Hepatic stellate cell (primary cell): ENCODE results near the gene STK32C.

Experiments
- DNase-seq: peaks from one replicate; pipeline ENCODE4 v3.0.0; 2011; ENCODE audit warnings: low spot score

Gene STK32C

GRCh38 chr10:132265890-132266496 is 41.8 kb downstream of the STK32C start:
- DNase-seq = no peak

GRCh38 chr10:132264966-132265889 is 42.5 kb downstream of the STK32C start:
- DNase-seq = no peak

GRCh38 chr10:132264306-132264950 is 43.3 kb downstream of the STK32C start:
- no peak for DNase-seq

- no peak for DNase-seq
Observed at GRCh38 chr10:132263866-132264265, 43.9 kb downstream of the STK32C start.

GRCh38 chr10:132259702-132260482 is 47.9 kb downstream of the STK32C start:
- no peak for DNase-seq

- DNase-seq = no peak
Observed at GRCh38 chr10:132258423-132258822, 49.3 kb downstream of the STK32C start.

GRCh38 chr10:132257907-132258306 is 49.8 kb downstream of the STK32C start:
- DNase-seq = no peak

- DNase-seq = peak; percentile 85
Observed at GRCh38 chr10:132257271-132257670, 50.5 kb downstream of the STK32C start.

GRCh38 chr10:132256866-132257265 is 50.9 kb downstream of the STK32C start:
- DNase-seq = no peak

GRCh38 chr10:132255489-132256344 is 52.0 kb downstream of the STK32C start:
- DNase-seq = no peak

- DNase-seq = no peak
Observed at GRCh38 chr10:132254841-132255240, 52.9 kb downstream of the STK32C start.

- no peak for DNase-seq
Observed at GRCh38 chr10:132253092-132253687, 54.6 kb downstream of the STK32C start.

GRCh38 chr10:132252412-132252811 is 55.3 kb downstream of the STK32C start:
- DNase-seq = no peak

- no peak for DNase-seq
Observed at GRCh38 chr10:132251928-132252327, 55.8 kb downstream of the STK32C start.

- no peak for DNase-seq
Observed at GRCh38 chr10:132250481-132251475, 57.0 kb downstream of the STK32C start.

GRCh38 chr10:132249824-132250375 is 57.9 kb downstream of the STK32C start:
- DNase-seq = no peak

- no peak for DNase-seq
Observed at GRCh38 chr10:132249226-132249724, 58.5 kb downstream of the STK32C start.

GRCh38 chr10:132248455-132249225 is 59.1 kb downstream of the STK32C start:
- DNase-seq = peak; percentile 69
